H1 (cell line): Measurements from ENCODE around the gene LGALS4. TPM values are rescaled to one million over a fixed set of nuclear protein-coding genes. Genes with fewer than 3 reads are reported as not detected.

Experiments
- CTCF ChIA-PET: fragments of 300-600 bp; sonication (Branson Sonifier 250); formaldehyde crosslinking; loops from one replicate; lab custom pipeline; 2021; ENCODE audit not compliant: partially characterized antibody; lab: Charles Lee
- POLR2A ChIA-PET: fragments of 300-600 bp; sonication (Branson Sonifier 250); formaldehyde crosslinking; loops from one replicate; lab custom pipeline; 2021; ENCODE audit warnings: inconsistent platforms; ENCODE audit not compliant: partially characterized antibody; lab: Charles Lee
- DNase-seq, 2 experiments: peaks; one replicate each; pipeline versions ENCODE4 v3.0.0 to v3.0.0-alpha.2; 2010 to 2022; ENCODE audit warnings: low spot score in 2 of 2, low read depth in 1 of 2, mixed read lengths in 1 of 2
- FAIRE-seq: peaks from 2 replicates; lab custom pipeline; 2011; peaks lifted over from hg19 to GRCh38; lab: Jason Lieb, UNC
- H2AFZ ChIP-seq: 2 replicates; pipeline ENCODE4 v1.8.1; 2012; ENCODE audit warnings: low read length, inconsistent platforms
- H2AK5ac ChIP-seq: 2 replicates; pipeline ENCODE4 v1.6.1; 2013; ENCODE audit warnings: low read depth, low read length
- H2BK120ac ChIP-seq: replicated peaks from 2 replicates; pipeline ENCODE3; 2013; ENCODE audit warnings: low read depth, low read length, inconsistent platforms
- H2BK12ac ChIP-seq: 2 replicates; pipeline ENCODE4 v1.6.1; 2013; ENCODE audit warnings: low read depth, low read length
- H2BK15ac ChIP-seq: 2 replicates; pipeline ENCODE4 v1.6.1; 2013; ENCODE audit warnings: low read length
- H2BK20ac ChIP-seq: 2 replicates; pipeline ENCODE4 v1.6.1; 2013; ENCODE audit warnings: low read length
- H2BK5ac ChIP-seq: 2 replicates; pipeline ENCODE4 v1.6.1; 2013; ENCODE audit warnings: low read depth, low read length
- H3K14ac ChIP-seq: 2 replicates; pipeline ENCODE4 v1.6.1; 2013; ENCODE audit warnings: inconsistent platforms; ENCODE audit not compliant: insufficient read length
- H3K18ac ChIP-seq: 2 replicates; pipeline ENCODE4 v1.6.1; 2013; ENCODE audit warnings: low read length; ENCODE audit errors: extremely low read depth
- H3K23ac ChIP-seq: 2 replicates; pipeline ENCODE4 v1.6.1; 2013; ENCODE audit warnings: inconsistent platforms; ENCODE audit not compliant: insufficient read length
- H3K23me2 ChIP-seq: 2 replicates; pipeline ENCODE4 v1.6.1; 2013; ENCODE audit warnings: low read depth, low read length
- H3K27ac ChIP-seq: 2 replicates; pipeline ENCODE4 v1.6.1; 2011; ENCODE audit warnings: low read depth, low read length, inconsistent platforms
- H3K27me3 ChIP-seq, 4 experiments: replicated peaks in 1 of 4; 1 replicate in 1 of 4; 2 replicates in 3 of 4; pipeline versions ENCODE4 v1.6.1 to v1.8.1; 2011 to 2013; ENCODE audit warnings: low read length in 3 of 4, mild to moderate bottlenecking in 3 of 4, inconsistent platforms in 2 of 4, mixed read lengths in 2 of 4, moderate library complexity in 1 of 4; ENCODE audit not compliant: control insufficient read depth in 3 of 4, insufficient read depth in 3 of 4; ENCODE audit errors: extremely low read depth in 1 of 4
- H3K36me3 ChIP-seq, 4 experiments: 2 replicates each; pipeline versions ENCODE4 v1.6.1 to v1.8.1; 2011 to 2013; ENCODE audit warnings: mild to moderate bottlenecking in 4 of 4, low read length in 3 of 4, moderate library complexity in 2 of 4, control low read depth in 1 of 4, inconsistent platforms in 1 of 4; ENCODE audit not compliant: insufficient read depth in 4 of 4, control insufficient read depth in 2 of 4
- H3K4ac ChIP-seq: replicated peaks from 2 replicates; pipeline ENCODE3; 2013; ENCODE audit warnings: low read length, low read depth, mixed read lengths, inconsistent platforms; ENCODE audit not compliant: insufficient read length
- H3K4me1 ChIP-seq, 4 experiments: replicated peaks in 1 of 4; 1 replicate in 1 of 4; 2 replicates in 3 of 4; pipeline versions ENCODE4 v1.6.1 to v1.8.1; 2011 to 2013; ENCODE audit warnings: low read length in 3 of 4, inconsistent platforms in 2 of 4, mixed read lengths in 1 of 4; ENCODE audit not compliant: insufficient read depth in 4 of 4, control insufficient read depth in 3 of 4
- H3K4me2 ChIP-seq, 2 experiments: 2 replicates each; pipeline versions ENCODE4 v1.6.1 to v1.8.1; 2011 to 2013; ENCODE audit warnings: low read depth in 2 of 2, low read length in 2 of 2, control low read depth in 1 of 2, inconsistent platforms in 1 of 2, mild to moderate bottlenecking in 1 of 2; ENCODE audit not compliant: insufficient read depth in 1 of 2
- H3K4me3 ChIP-seq, 4 experiments: fragments of 200-600, 300-600 bp in 1 of 4; sonication (generic), shearing (Covaris generic), sonication (Bioruptor Twin) in 1 of 4; 2 replicates each; pipeline versions ENCODE4 v1.5.1 to v1.8.1; 2011 to 2016; ENCODE audit warnings: low read length in 4 of 4, low read depth in 3 of 4, control low read depth in 2 of 4, inconsistent platforms in 2 of 4, mild to moderate bottlenecking in 2 of 4, mixed read lengths in 1 of 4, moderate library complexity in 1 of 4; ENCODE audit not compliant: insufficient read depth in 2 of 4; ENCODE audit errors: extremely low read depth in 1 of 4
- H3K56ac ChIP-seq: replicated peaks from 2 replicates; pipeline ENCODE3; 2013; ENCODE audit warnings: low read depth, mild to moderate bottlenecking, mixed read lengths, low read length, inconsistent platforms; ENCODE audit not compliant: insufficient read length
- H3K79me1 ChIP-seq: 2 replicates; pipeline ENCODE4 v1.6.1; 2013; ENCODE audit warnings: low read depth, low read length, control low read depth
- H3K79me2 ChIP-seq, 2 experiments: 2 replicates each; pipeline versions ENCODE4 v1.6.1 to v1.8.1; 2012 to 2013; ENCODE audit warnings: low read length in 2 of 2, mild to moderate bottlenecking in 2 of 2, inconsistent platforms in 1 of 2; ENCODE audit not compliant: insufficient read depth in 2 of 2, control insufficient read depth in 1 of 2
- H3K9ac ChIP-seq, 4 experiments: replicated peaks in 1 of 4; 1 replicate in 1 of 4; 2 replicates in 3 of 4; pipeline versions ENCODE4 v1.6.1 to v1.8.1; 2011 to 2013; ENCODE audit warnings: low read depth in 3 of 4, low read length in 3 of 4, control low read depth in 2 of 4, mild to moderate bottlenecking in 2 of 4, moderate library complexity in 2 of 4, inconsistent platforms in 1 of 4; ENCODE audit errors: extremely low read depth in 1 of 4
- H3K9me3 ChIP-seq, 2 experiments: 2 replicates each; pipeline versions ENCODE4 v1.6.1 to v1.8.1; 2012 to 2013; ENCODE audit warnings: mild to moderate bottlenecking in 2 of 2, moderate library complexity in 2 of 2, control low read depth in 1 of 2, inconsistent platforms in 1 of 2, low read depth in 1 of 2, low read length in 1 of 2, mixed read lengths in 1 of 2; ENCODE audit not compliant: insufficient read depth in 2 of 2
- H4K20me1 ChIP-seq, 2 experiments: replicated peaks in 1 of 2; 2 replicates each; pipeline versions ENCODE3 to v1.8.1; 2011 to 2013; ENCODE audit warnings: inconsistent platforms in 2 of 2, low read length in 2 of 2, mild to moderate bottlenecking in 1 of 2; ENCODE audit not compliant: insufficient read depth in 2 of 2, control insufficient read depth in 1 of 2
- H4K5ac ChIP-seq: 2 replicates; pipeline ENCODE4 v1.6.1; 2013; ENCODE audit warnings: low read length, low read depth, mixed read lengths, inconsistent platforms; ENCODE audit not compliant: insufficient read length
- H4K8ac ChIP-seq: 2 replicates; pipeline ENCODE4 v1.8.0; 2013; ENCODE audit warnings: mild to moderate bottlenecking, moderate library complexity, low read length, inconsistent platforms; ENCODE audit not compliant: insufficient read depth; ENCODE audit errors: extremely low read depth
- H4K91ac ChIP-seq: replicated peaks from 2 replicates; pipeline ENCODE3; 2013; ENCODE audit warnings: low read length, mixed read lengths, inconsistent platforms; ENCODE audit not compliant: insufficient read length
- BRCA1 ChIP-seq: IDR thresholded peaks from 2 replicates; pipeline ENCODE4 v1.6.1; 2012; ENCODE audit warnings: low read depth, low read length, improper control_type of control experiment
- CBX8 ChIP-seq: fragments of 300-800, 300-1000 bp; sonication (generic); IDR thresholded peaks from 2 replicates; pipeline ENCODE4 v1.7.1; 2016; ENCODE audit warnings: low read depth, low read length, borderline replicate concordance
- EGR1 ChIP-seq: IDR thresholded peaks from 2 replicates; pipeline ENCODE4 v1.6.1; 2011; ENCODE audit warnings: low read depth, low read length, borderline replicate concordance
- EP300 ChIP-seq, 2 experiments: IDR thresholded peaks; 1 replicate in 1 of 2; 2 replicates in 1 of 2; pipeline ENCODE4 v1.6.1; 2011 to 2012; ENCODE audit warnings: low read depth in 2 of 2, low read length in 2 of 2, mild to moderate bottlenecking in 2 of 2, borderline replicate concordance in 1 of 2, inconsistent platforms in 1 of 2, moderate library complexity in 1 of 2
- KDM1A ChIP-seq: fragments of 200-600, 300-600 bp; sonication (generic); IDR thresholded peaks from 2 replicates; pipeline ENCODE4 v1.7.1; 2016; ENCODE audit warnings: mild to moderate bottlenecking, low read length, borderline replicate concordance
- RBBP5 ChIP-seq: IDR thresholded peaks from 2 replicates; pipeline ENCODE4 v1.7.1; 2012; ENCODE audit warnings: low read depth, mild to moderate bottlenecking, inconsistent platforms, low read length, moderate library complexity, borderline replicate concordance
- SIRT6 ChIP-seq: IDR thresholded peaks from one replicate; pipeline ENCODE4 v1.7.1; 2012; ENCODE audit warnings: low read length, inconsistent platforms
- WGBS, 2 experiments: shearing (Covaris generic) in 1 of 2; methylation state at CpG; one replicate each; pipeline versions ENCODE4 v1.1.6 to v1.1.7; 2013 to 2015; ENCODE audit warnings: low lambda C conversion rate in 2 of 2, mixed read lengths in 2 of 2, inconsistent platforms in 1 of 2, low coverage in 1 of 2, missing lambda C conversion rate in 1 of 2; ENCODE audit not compliant: insufficient replicate concordance in 2 of 2, insufficient coverage in 1 of 2, insufficient read length in 1 of 2; ENCODE audit errors: extremely low coverage in 1 of 2, missing lambda C conversion rate in 1 of 2; 5-methylcytosine and 5-hydroxymethylcytosine counted together
- polyA plus RNA-seq, 7 experiments: library from polyadenylated mRNA; depleted of rRNA in 3 of 7; stranded (reverse) in 5 of 7; unstranded in 2 of 7; fragments of >200 nt in 5 of 7; fragments of 200-250 nt in 2 of 7; gene quantifications; 1 replicate in 5 of 7; 2 replicates in 1 of 7; 4 replicates in 1 of 7; pipeline versions ENCODE4 v1.2.1 to v1.2.3, GENCODE V29; 2011 to 2013; ENCODE audit warnings: missing spikeins in 2 of 7, mixed read lengths in 2 of 7
- total RNA-seq: library from RNA; stranded (reverse); fragmentation: NEBNext Ultra II Directional; extraction: Animal tissue kit (Norgen Biotek cat#: 25700); gene quantifications from 2 replicates; pipeline ENCODE4 v1.2.1, GENCODE V29; 2021

LGALS4 gene
- total and polyA plus RNA-seq, 2 of the 8 experiments (the other 6 are each of a cell fraction or from before 2014, with no cell fraction given), result 0.32 to 0.37 TPM

- DNase-seq (no peak), FAIRE-seq (no peak)
- H3K56ac ChIP-seq, result no peak overlapping the region
- CTCF ChIA-PET, result interaction anchor here (0.6 to 1.9 kb wide), 3 partner anchors 17 to 101 kb away, joined by 3 to 8 read pairs (median 7); no protein-coding TSS in a partner anchor
- no peak overlapping the region for H2BK20ac ChIP-seq
- no peak overlapping the region for H2BK15ac ChIP-seq
- no peak overlapping the region for H2BK120ac ChIP-seq
- H3K9me3 ChIP-seq, result no peaks in the 10 kb centered on the region
- no peak overlapping the region for H3K9ac ChIP-seq
- no peak overlapping the region for H3K4me2 ChIP-seq
- H2BK12ac ChIP-seq, result no peak overlapping the region
- no peaks in the 10 kb centered on the region for H3K27me3 ChIP-seq
- H4K8ac ChIP-seq, result no peak overlapping the region
- no peaks in the 10 kb centered on the region for H3K79me1 ChIP-seq
- no peak overlapping the region for H3K4me3 ChIP-seq
- no peak overlapping the region for H3K23ac ChIP-seq
- no peaks in the 10 kb centered on the region for H3K36me3 ChIP-seq
- no peak overlapping the region for H4K5ac ChIP-seq
- H3K4ac ChIP-seq, result no peak overlapping the region
- no peaks in the 10 kb centered on the region for H3K23me2 ChIP-seq
- H3K14ac ChIP-seq, result no peak overlapping the region
- WGBS, 2 experiments, result 92% methylated on average over 11 of the region's 11 CpGs; no CpG with 5 or more reads in 1 of the 2 experiments
- no peak overlapping the region for H2AK5ac ChIP-seq
- no peaks in the 10 kb centered on the region; a peak in 1 of 7 replicates for H3K4me1 ChIP-seq
- no peaks in the 10 kb centered on the region for H4K20me1 ChIP-seq
- peak overlapping the region; percentile 49; the same call in 1 of the 2 replicates for H2AFZ ChIP-seq
- no peak overlapping the region; the same call in 1 of the 2 replicates for H3K18ac ChIP-seq
- no peak overlapping the region for H4K91ac ChIP-seq
- POLR2A ChIA-PET, result interaction anchor here (0.9 to 1.0 kb wide), 2 partner anchors 53 to 54 kb away, joined by 3 to 4 read pairs; no protein-coding TSS in a partner anchor
- no peak overlapping the region for H3K27ac ChIP-seq
- no peak overlapping the region for H2BK5ac ChIP-seq
- no peak for TF ChIP-seq EGR1
- TF ChIP-seq KDM1A, result no peak
- no peak for TF ChIP-seq CBX8
- no peak for TF ChIP-seq RBBP5
- no peak for TF ChIP-seq SIRT6
- TF ChIP-seq EP300 (IDR thresholded peaks at IDR 0.05; ENCODE audit: borderline replicate concordance in 1 of 2, low read depth in 2 of 2, low read length in 2 of 2), result no peak
- TF ChIP-seq BRCA1, result no peak
- H3K79me2 ChIP-seq, result no peaks in the 10 kb centered on the region
Observed at GRCh38 chr19:38786572-38787265, 26.0 kb downstream of the LGALS4 start.
